A673 (cell line): ENCODE results near the gene ASCL2. TPM values are rescaled to one million over a fixed set of nuclear protein-coding genes. Genes with fewer than 3 reads are reported as not detected.
"Not testable (repeated sequence)": the region's sequence is repeated elsewhere in the genome, so short reads cannot be mapped to it uniquely, and the experiment has no call there.

Experiments
- BruUV-seq: library from RNA; stranded (reverse); fragments of 400-500 nt; replicated peaks from 2 replicates; lab custom pipeline; 2021; lab: Mats Ljungman, UMichigan
- CTCF ChIA-PET: fragments of 300-600 bp; sonication (Branson Sonifier 250); formaldehyde crosslinking; loops from one replicate; lab custom pipeline; 2022; ENCODE audit warnings: antibody characterized with exemption; lab: Charles Lee
- POLR2A ChIA-PET: fragments of 300-600 bp; sonication (Branson Sonifier 250); formaldehyde crosslinking; loops from one replicate; lab custom pipeline; 2022; ENCODE audit warnings: antibody characterized with exemption; ENCODE audit not compliant: low non-redundant PET; lab: Charles Lee
- DNase-seq: peaks from one replicate; pipeline ENCODE4 v3.0.0-alpha.2; 2015; ENCODE audit warnings: low spot score
- H3K27ac ChIP-seq: fragments of 200-600 bp; sonication (generic); 2 replicates; pipeline ENCODE4 v1.5.1; 2016; ENCODE audit warnings: mixed run types, low read depth, mild to moderate bottlenecking, mixed read lengths, antibody characterized with exemption, low read length; ENCODE audit not compliant: poor library complexity, severe bottlenecking
- H3K27me3 ChIP-seq: fragments of 200-600 bp; sonication (generic); replicated peaks from 2 replicates; pipeline ENCODE4 v1.6.1; 2017; ENCODE audit warnings: mixed run types, low read depth, mild to moderate bottlenecking, mixed read lengths, antibody characterized with exemption, low read length; ENCODE audit not compliant: insufficient read depth, poor library complexity
- H3K36me3 ChIP-seq: fragments of 200-600 bp; sonication (generic); 2 replicates; pipeline ENCODE4 v1.6.1; 2016; ENCODE audit warnings: mixed run types, mild to moderate bottlenecking, mixed read lengths, antibody characterized with exemption, low read length; ENCODE audit not compliant: insufficient read depth, poor library complexity, severe bottlenecking
- H3K4me1 ChIP-seq: fragments of 200-600 bp; sonication (generic); 2 replicates; pipeline ENCODE4 v1.6.1; 2017; ENCODE audit warnings: mixed run types, mild to moderate bottlenecking, mixed read lengths, antibody characterized with exemption, low read length; ENCODE audit not compliant: insufficient read depth, poor library complexity, severe bottlenecking
- H3K4me3 ChIP-seq: fragments of 200-600 bp; sonication (generic); 2 replicates; pipeline ENCODE4 v1.5.1; 2016; ENCODE audit warnings: low read depth, mixed run types, mild to moderate bottlenecking, mixed read lengths, low read length; ENCODE audit not compliant: poor library complexity, severe bottlenecking
- H3K9me3 ChIP-seq: fragments of 200-600 bp; sonication (generic); 2 replicates; pipeline ENCODE4 v1.6.1; 2016; ENCODE audit warnings: mixed run types, low read depth, mild to moderate bottlenecking, mixed read lengths, antibody characterized with exemption, low read length; ENCODE audit not compliant: poor library complexity, severe bottlenecking
- EZH2 ChIP-seq: fragments of 200-600 bp; sonication (generic); IDR thresholded peaks from 2 replicates; pipeline ENCODE4 v1.6.1; 2017; ENCODE audit warnings: borderline replicate concordance, low read depth, mild to moderate bottlenecking, mixed read lengths, antibody characterized with exemption, low read length; ENCODE audit not compliant: poor library complexity, severe bottlenecking
- intact Hi-C: fragments of 100-400 bp; cut with micrococcal nuclease; formaldehyde crosslinking; loops from one replicate; pipeline ENCODE4 v1.10.0; 2022; ENCODE audit not compliant: unreplicated experiment
- total RNA-seq: library from RNA; stranded (reverse); gene quantifications from 2 replicates; pipeline ENCODE4 v1.2.3, GENCODE V29; 2021
- TF ChIP-seq, protein P1 (sequence below): fragments of 300-800, 200-600 bp; sonication (generic); conservative IDR thresholded peaks from 2 replicates; pipeline ENCODE4 v1.5.1; 2017; ENCODE audit warnings: low read depth, mild to moderate bottlenecking, antibody characterized with exemption, low read length, moderate library complexity, mixed read lengths

The ASCL2 gene
- total RNA-seq, 1 experiment from 2014 or later, result not detected

DNA sequence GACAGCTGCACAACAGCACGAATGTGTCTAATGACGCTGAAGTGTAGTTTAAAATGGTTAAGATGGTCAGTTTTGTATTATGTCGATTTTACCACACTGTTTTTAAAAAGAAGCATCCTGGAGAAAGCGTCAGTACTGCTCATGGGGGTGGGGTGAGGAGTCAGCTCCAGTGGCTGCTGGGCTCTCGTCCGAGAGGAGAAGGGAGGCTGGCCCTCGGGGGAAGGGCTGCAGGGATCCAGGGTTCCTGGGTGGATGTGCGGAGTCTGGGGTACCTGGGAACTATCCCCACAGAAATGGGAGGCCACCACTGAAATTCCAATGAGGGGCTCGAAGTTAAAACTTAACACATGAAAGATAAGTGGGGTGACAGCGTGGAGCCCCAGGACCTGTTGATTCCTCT, 19.5 kb upstream of the ASCL2 start:
- POLR2A ChIA-PET, result no interaction called here
- CTCF ChIA-PET, result no interaction called here
- BruUV-seq, result no TSS peak

DNA sequence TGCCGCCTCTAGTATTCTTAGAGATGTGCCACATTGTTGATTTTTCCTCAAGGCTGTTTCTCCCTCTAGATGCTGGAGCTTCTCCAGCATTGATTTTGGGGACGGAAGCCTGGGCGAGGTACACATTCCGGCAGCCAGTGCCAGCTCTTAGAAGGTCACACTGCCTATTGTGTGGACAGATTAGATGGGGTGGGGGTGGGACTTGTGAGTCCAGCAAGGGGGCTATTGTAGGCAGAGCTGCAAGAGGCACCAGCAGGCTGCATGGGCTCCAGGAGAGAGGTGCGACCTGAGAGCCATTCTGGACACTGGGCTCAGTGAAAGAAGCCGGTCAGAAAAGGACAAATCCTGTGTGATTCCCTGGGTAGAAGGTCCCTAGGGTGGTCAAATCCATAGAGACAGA, 19.0 kb upstream of the ASCL2 start:
- Histone ChIP-seq H3K4me3 (no peak overlapping the region), H3K27ac (no peak overlapping the region), H3K4me1 (no peaks in the 10 kb centered on the region), H3K27me3 (no peaks in the 10 kb centered on the region), H3K36me3 (no peaks in the 10 kb centered on the region), H3K9me3 (no peaks in the 10 kb centered on the region)
- CTCF ChIA-PET, result no interaction called here
- intact Hi-C loops, result no loop called here
- POLR2A ChIA-PET, result no interaction called here
- no peak for DNase-seq
- no TSS peak for BruUV-seq
- TF ChIP-seq, protein P1, sequence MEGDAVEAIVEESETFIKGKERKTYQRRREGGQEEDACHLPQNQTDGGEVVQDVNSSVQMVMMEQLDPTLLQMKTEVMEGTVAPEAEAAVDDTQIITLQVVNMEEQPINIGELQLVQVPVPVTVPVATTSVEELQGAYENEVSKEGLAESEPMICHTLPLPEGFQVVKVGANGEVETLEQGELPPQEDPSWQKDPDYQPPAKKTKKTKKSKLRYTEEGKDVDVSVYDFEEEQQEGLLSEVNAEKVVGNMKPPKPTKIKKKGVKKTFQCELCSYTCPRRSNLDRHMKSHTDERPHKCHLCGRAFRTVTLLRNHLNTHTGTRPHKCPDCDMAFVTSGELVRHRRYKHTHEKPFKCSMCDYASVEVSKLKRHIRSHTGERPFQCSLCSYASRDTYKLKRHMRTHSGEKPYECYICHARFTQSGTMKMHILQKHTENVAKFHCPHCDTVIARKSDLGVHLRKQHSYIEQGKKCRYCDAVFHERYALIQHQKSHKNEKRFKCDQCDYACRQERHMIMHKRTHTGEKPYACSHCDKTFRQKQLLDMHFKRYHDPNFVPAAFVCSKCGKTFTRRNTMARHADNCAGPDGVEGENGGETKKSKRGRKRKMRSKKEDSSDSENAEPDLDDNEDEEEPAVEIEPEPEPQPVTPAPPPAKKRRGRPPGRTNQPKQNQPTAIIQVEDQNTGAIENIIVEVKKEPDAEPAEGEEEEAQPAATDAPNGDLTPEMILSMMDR, result no peak
- no peak for TF ChIP-seq EZH2

More for the DNA sequence above, 19.5 kb upstream of the ASCL2 start:
- Histone ChIP-seq H3K27ac (no peak overlapping the region), H3K4me3 (no peak overlapping the region), H3K4me1 (no peaks in the 10 kb centered on the region), H3K36me3 (no peaks in the 10 kb centered on the region), H3K27me3 (no peaks in the 10 kb centered on the region), H3K9me3 (no peaks in the 10 kb centered on the region)
- intact Hi-C loops, result no loop called here
- DNase-seq, result no peak
- no peak for TF ChIP-seq EZH2
- TF ChIP-seq, protein P1, result no peak

DNA sequence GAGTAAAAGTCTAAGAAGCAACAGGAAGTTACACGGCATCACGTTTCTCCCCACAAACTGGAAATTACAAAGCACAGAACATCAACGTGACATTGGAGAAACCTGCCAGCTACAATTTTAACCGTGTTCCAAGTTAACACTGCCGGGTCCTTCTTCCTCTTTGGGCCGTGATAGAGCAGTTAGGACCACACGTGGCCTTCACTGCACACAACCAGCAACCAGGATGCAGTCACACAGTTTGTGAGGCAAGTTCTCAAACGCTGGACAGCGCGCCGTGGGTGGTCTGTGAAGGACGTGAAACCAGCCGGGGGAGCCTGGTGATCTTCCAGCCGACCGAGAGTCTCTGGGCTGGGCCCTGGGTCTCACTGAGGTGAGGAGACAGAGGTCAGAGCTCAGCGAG, 16.7 kb upstream of the ASCL2 start:
- BruUV-seq, result no TSS peak
- H3K36me3 ChIP-seq, result no peaks in the 10 kb centered on the region
- TF ChIP-seq, protein P1, result no peak
- no peak for TF ChIP-seq EZH2
- intact Hi-C loops, result no loop called here
- ChIA-PET CTCF (no interaction called here), POLR2A (no interaction called here)
- H3K27ac ChIP-seq, result no peak overlapping the region
- peaks cover 15% of the 10 kb centered on the region for H3K27me3 ChIP-seq
- H3K9me3 ChIP-seq, result no peaks in the 10 kb centered on the region
- DNase-seq, result no peak
- H3K4me1 ChIP-seq, result no peaks in the 10 kb centered on the region
- H3K4me3 ChIP-seq, result no peak overlapping the region

DNA sequence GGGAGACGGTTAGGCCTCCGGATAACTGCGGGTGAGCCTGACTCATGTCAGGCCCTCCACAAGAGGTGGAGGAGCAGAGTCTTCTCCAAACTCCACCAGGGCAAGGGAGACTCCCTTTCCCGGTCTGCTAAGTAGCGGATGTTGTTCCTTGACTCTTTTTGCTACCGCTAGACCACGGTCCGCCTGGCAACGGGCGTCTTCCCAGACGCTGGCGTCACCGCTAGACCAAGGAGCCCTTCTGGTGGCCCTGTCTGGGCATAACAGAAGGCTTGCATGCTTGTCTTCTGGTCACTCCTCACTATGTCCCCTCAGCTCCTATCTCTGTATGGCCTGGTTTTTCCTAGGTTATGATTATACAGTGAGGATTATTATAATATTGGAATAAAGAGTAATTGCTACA, 16.0 kb upstream of the ASCL2 start:
- POLR2A ChIA-PET, H3K9me3 ChIP-seq, intact Hi-C loops, H3K36me3 ChIP-seq, H3K4me3 ChIP-seq, CTCF ChIA-PET, H3K4me1 ChIP-seq, H3K27ac ChIP-seq, DNase-seq, BruUV-seq: not testable (repeated sequence)
- H3K27me3 ChIP-seq, result peaks cover 22% of the 10 kb centered on the region
